T-cell (primary cell): ENCODE data around the gene EIF5A. TPM values are rescaled to one million over a fixed set of nuclear protein-coding genes. Genes with fewer than 3 reads are reported as not detected.

Source experiments
- ATAC-seq, 4 experiments: fragments of 200-7000 bp in 3 of 4; fragments of 150-1000 bp in 1 of 4; cut with Tn5 transposase; replicated peaks in 1 of 4; 1 replicate in 3 of 4; 2 replicates in 1 of 4; pipeline ENCODE4 v1.10.0; 2021; ENCODE audit warnings: moderate library complexity in 3 of 4, mild to moderate bottlenecking in 2 of 4, moderate number of reproducible peaks in 1 of 4
- CTCF ChIA-PET, 2 donors: fragments of 300-600 bp; sonication (Branson Sonifier 250); formaldehyde crosslinking; loops; one replicate each; lab custom pipeline; 2022; ENCODE audit warnings: antibody characterized with exemption in 2 of 2; lab: Charles Lee
- POLR2A ChIA-PET, 2 donors: fragments of 300-600 bp; sonication (Branson Sonifier 250); formaldehyde crosslinking; loops; one replicate each; lab custom pipeline; 2022; ENCODE audit warnings: antibody characterized with exemption in 2 of 2; lab: Charles Lee
- DNase-seq, 35 experiments: peaks; one replicate each; pipeline versions ENCODE4 v3.0.0 to v3.0.0-alpha.2; 2013 to 2023
- H3K27ac ChIP-seq: one replicate; pipeline ENCODE4 v1.5.1; 2013; ENCODE audit warnings: low read length
- H3K27me3 ChIP-seq, 2 experiments: replicated peaks in 1 of 2; 1 replicate in 1 of 2; 2 replicates in 1 of 2; pipeline versions ENCODE4 v1.6.1 to v1.7.0; 2013; ENCODE audit warnings: low read length in 1 of 2, mixed read lengths in 1 of 2; ENCODE audit not compliant: control insufficient read depth in 2 of 2, insufficient read depth in 2 of 2; ENCODE audit errors: extremely low read depth in 1 of 2
- H3K36me3 ChIP-seq, 2 donors: 1 replicate in 1 of 2; 2 replicates in 1 of 2; pipeline versions ENCODE4 v1.6.1 to v1.7.0; 2013; ENCODE audit warnings: low read length in 1 of 2; ENCODE audit not compliant: control insufficient read depth in 2 of 2, insufficient read depth in 1 of 2; ENCODE audit errors: extremely low read depth in 1 of 2
- H3K4me1 ChIP-seq, 2 experiments: 1 replicate in 1 of 2; 2 replicates in 1 of 2; pipeline versions ENCODE4 v1.6.1 to v1.7.0; 2013; ENCODE audit warnings: low read length in 2 of 2, mixed read lengths in 1 of 2; ENCODE audit not compliant: insufficient read depth in 2 of 2, control insufficient read depth in 1 of 2; ENCODE audit errors: extremely low read depth in 1 of 2
- H3K4me3 ChIP-seq, 2 donors: 1 replicate in 1 of 2; 2 replicates in 1 of 2; pipeline versions ENCODE4 v1.5.1 to v1.7.0; 2013; ENCODE audit warnings: mild to moderate bottlenecking in 2 of 2, low read length in 1 of 2, moderate library complexity in 1 of 2; ENCODE audit not compliant: control insufficient read depth in 1 of 2; ENCODE audit errors: extremely low read depth in 1 of 2
- H3K9me3 ChIP-seq: 2 replicates; pipeline ENCODE4 v1.7.0; 2013
- H3K27ac Mint-ChIP-seq, 2 donors: one replicate each; pipeline ENCODE4 v1.8.0; 2020 to 2021; ENCODE audit warnings: mild to moderate bottlenecking in 2 of 2, mixed read lengths in 2 of 2
- H3K27me3 Mint-ChIP-seq, 2 donors: one replicate each; pipeline ENCODE4 v1.8.0; 2021 to 2022; ENCODE audit warnings: mixed read lengths in 2 of 2
- H3K36me3 Mint-ChIP-seq: one replicate; pipeline ENCODE4 v1.8.0; 2021; ENCODE audit warnings: mixed read lengths
- H3K4me1 Mint-ChIP-seq, 3 donors: one replicate each; pipeline ENCODE4 v1.8.0; 2020 to 2022; ENCODE audit warnings: mixed read lengths in 3 of 3, mild to moderate bottlenecking in 1 of 3
- H3K4me3 Mint-ChIP-seq, 3 donors: one replicate each; pipeline ENCODE4 v1.8.0; 2020 to 2022; ENCODE audit warnings: mild to moderate bottlenecking in 3 of 3, mixed read lengths in 3 of 3, moderate library complexity in 3 of 3
- H3K9me3 Mint-ChIP-seq, 3 donors: one replicate each; pipeline ENCODE4 v1.8.0; 2020 to 2022; ENCODE audit warnings: mixed read lengths in 3 of 3
- WGBS: methylation state at CpG from one replicate; pipeline ENCODE4 v1.1.5; 2013; ENCODE audit warnings: missing lambda C conversion rate; ENCODE audit not compliant: insufficient coverage; 5-methylcytosine and 5-hydroxymethylcytosine counted together
- total RNA-seq, 35 experiments: library from RNA in 6 of 35; stranded (reverse) in 6 of 35; fragments of 120-200 nt in 1 of 35; gene quantifications; one replicate each; pipeline versions ENCODE4 v1.2.1 to v1.2.4 and lab custom pipeline; 2013 to 2026

EIF5A gene
- total RNA-seq, 5 donors from 2014 or later (not counting 1 experiment from before 2014, with no cell fraction given): 286 to 481 (median 306) TPM

DNA sequence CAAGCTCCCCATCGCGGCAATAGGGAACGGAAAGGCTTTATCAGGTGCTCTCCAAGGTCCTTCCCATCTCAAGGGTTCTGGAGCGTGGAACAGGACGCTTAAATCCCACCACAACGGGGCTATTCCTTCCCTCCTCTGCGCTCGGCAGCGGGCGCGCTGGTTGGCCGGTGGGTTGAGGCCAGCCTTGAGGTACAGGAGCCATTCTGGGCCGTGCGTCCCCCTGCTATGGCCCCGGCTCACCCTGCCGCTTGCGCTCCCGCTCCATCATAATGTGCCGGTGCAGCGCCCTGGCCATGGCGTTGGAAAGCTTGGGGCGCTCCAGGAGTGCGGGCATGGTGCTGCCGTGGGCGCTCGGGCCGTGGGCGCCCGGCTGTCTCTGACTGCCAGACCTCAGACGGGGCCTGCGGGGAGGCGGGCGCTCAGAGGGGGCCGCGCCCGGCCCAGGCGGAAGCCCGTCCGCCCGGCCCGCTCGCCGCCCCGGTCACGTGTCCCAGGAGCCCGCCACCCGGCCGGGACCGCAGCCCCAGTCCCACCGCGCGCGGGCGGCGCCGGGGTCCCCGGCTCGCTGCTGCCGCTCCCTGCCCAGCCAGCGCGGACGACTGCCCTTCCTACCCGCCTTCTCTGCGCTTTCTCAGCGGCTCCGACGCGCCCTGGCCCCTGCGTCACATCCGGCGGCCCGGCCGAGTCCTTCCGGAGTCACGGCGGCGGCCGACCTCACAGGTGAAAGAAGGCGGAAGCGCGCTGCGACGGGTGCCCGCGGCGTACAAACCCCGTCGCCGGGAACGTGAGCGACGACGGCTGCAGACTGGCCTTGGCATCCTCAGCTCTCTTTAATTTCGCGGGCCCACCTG, 7.5 kb downstream of the EIF5A start, which contains the start of gene GPS2:
GPS2 (minus strand) TSS at position 642 of the 851 bp plus-strand sequence; CDS start at position 334, 308 bp downstream.
- DNase-seq: peak; percentile 87 to 97 (median 94)
- under 1% methylated on average over 91 of the region's 95 CpGs for WGBS
- Histone ChIP-seq H3K27me3 (no peaks in the 10 kb centered on the region), H3K4me1 (peaks cover 12 to 56% of the 10 kb centered on the region in 2 experiments), H3K27ac (peak within 1 kb of the TSS; percentile 88), H3K4me3 (peak within 1 kb of the TSS; percentile 78 to 79), H3K36me3 (peaks cover 14 to 72% of the 10 kb centered on the region in 2 donors), H3K9me3 (no peaks in the 10 kb centered on the region)
- no peaks in the 10 kb centered on the region for H3K27me3 Mint-ChIP-seq
- H3K27ac Mint-ChIP-seq: peak within 1 kb of the TSS; percentile 91 to 93
- H3K36me3 Mint-ChIP-seq: peaks cover 46% of the 10 kb centered on the region
- peaks cover 54 to 59% (median 58%) of the 10 kb centered on the region in 3 donors for H3K4me1 Mint-ChIP-seq
- H3K9me3 Mint-ChIP-seq: no peaks in the 10 kb centered on the region
- ChIA-PET CTCF (interaction anchor here in 1 of 2 donors (1.9 kb wide), 1 partner anchor 15 kb away, joined by 8 read pairs; the partner anchor contains the start of gene NEURL4), POLR2A (interaction anchor here (0.6 kb wide), 3 partner anchors 57 to 96 kb away, joined by 3 to 7 read pairs (median 3); partner anchors contain the start of gene TMEM256 (in 1 of the 2))
- H3K4me3 Mint-ChIP-seq: peak within 1 kb of the TSS; percentile 80 to 93 (median 80)
- peak; percentile 85 to 89 (median 88) for ATAC-seq

DNA sequence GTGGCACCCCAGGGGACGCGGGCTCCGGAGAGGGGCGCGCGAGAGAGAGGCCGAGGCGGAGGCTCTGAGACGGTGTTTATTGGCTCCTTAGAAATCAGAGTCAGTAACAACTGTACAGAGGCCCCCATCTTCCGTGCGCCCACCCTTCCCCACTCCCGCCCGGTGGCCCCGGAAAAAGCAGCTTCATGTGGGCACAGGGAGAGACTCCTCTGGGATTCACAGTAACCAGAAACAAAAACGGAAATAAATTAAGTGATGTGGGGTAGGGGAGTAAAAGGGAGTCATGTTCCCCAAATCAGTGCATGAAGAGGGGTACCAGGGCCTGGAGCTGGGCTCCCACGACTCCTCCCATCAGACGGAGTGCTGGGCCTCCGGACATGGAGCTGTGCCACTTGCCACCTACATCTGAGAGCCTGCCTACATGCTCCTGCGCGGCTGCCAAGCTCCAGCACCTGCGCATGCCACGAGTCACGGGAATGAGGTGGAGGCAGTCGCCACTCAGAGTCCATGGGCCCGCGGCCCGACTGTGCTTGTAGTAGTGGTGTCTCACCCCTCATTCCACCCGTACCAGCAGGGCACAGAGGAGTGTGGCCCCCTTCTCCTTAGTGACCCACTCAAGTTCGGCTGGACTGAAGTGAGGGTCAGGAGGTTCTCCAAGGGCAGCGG, 8.3 kb downstream of the EIF5A start:
- H3K27ac ChIP-seq: peak overlapping the region; percentile 88
- no peaks in the 10 kb centered on the region for H3K9me3 ChIP-seq
- peak overlapping the region; percentile 70 to 78 for H3K4me3 ChIP-seq
- Mint-ChIP-seq H3K27ac (peak overlapping the region; percentile 91 to 93), H3K36me3 (peaks cover 38% of the 10 kb centered on the region), H3K4me3 (peak overlapping the region; percentile 80 to 93 (median 80)), H3K9me3 (no peaks in the 10 kb centered on the region), H3K27me3 (no peaks in the 10 kb centered on the region), H3K4me1 (peaks cover 46 to 51% (median 51%) of the 10 kb centered on the region in 3 donors)
- DNase-seq (no peak), ATAC-seq (peak in 1 of 4 experiments; percentile 35)
- ChIA-PET CTCF (interaction anchor here in 1 of 2 donors (0.6 to 1.9 kb wide), 2 partner anchors 14 to 72 kb away, joined by 3 to 8 read pairs; partner anchors contain the start of gene NEURL4), POLR2A (interaction anchor here in 1 of 2 donors (0.6 kb wide), 2 partner anchors 88 to 111 kb away, joined by 3 to 4 read pairs; partner anchors contain the start of gene TMEM256)
- H3K36me3 ChIP-seq: peaks cover 17 to 71% of the 10 kb centered on the region in 2 donors
- H3K4me1 ChIP-seq: peaks cover 10 to 49% of the 10 kb centered on the region in 2 experiments
- H3K27me3 ChIP-seq: no peaks in the 10 kb centered on the region
- 54% methylated on average over 19 of the region's 30 CpGs for WGBS

- DNase-seq (no peak), ATAC-seq (no peak)
- no peak overlapping the region for H3K4me3 ChIP-seq
- H3K36me3 ChIP-seq: peaks cover 28 to 72% of the 10 kb centered on the region in 2 donors
- Mint-ChIP-seq H3K4me3 (peak overlapping the region in 2 of 3 donors; percentile 12 to 64), H3K27ac (peak overlapping the region in 1 of 2 donors; percentile 79), H3K36me3 (peaks cover 37% of the 10 kb centered on the region), H3K4me1 (peaks cover 34 to 36% (median 35%) of the 10 kb centered on the region in 3 donors), H3K9me3 (no peaks in the 10 kb centered on the region), H3K27me3 (no peaks in the 10 kb centered on the region)
- H3K9me3 ChIP-seq: no peaks in the 10 kb centered on the region
- peaks cover 10 to 36% of the 10 kb centered on the region in 2 experiments for H3K4me1 ChIP-seq
- POLR2A ChIA-PET: no interaction called here
- CTCF ChIA-PET: interaction anchor here in 1 of 2 donors (0.5 to 0.6 kb wide), 2 partner anchors 8 to 46 kb away, joined by 3 read pairs; no protein-coding TSS in a partner anchor
- H3K27me3 ChIP-seq: no peaks in the 10 kb centered on the region
- no peak overlapping the region for H3K27ac ChIP-seq
- 93% methylated on average over 8 of the region's 16 CpGs for WGBS
Measured at GRCh38 chr17:7317161-7317803, 9.9 kb downstream of the EIF5A start.

DNA sequence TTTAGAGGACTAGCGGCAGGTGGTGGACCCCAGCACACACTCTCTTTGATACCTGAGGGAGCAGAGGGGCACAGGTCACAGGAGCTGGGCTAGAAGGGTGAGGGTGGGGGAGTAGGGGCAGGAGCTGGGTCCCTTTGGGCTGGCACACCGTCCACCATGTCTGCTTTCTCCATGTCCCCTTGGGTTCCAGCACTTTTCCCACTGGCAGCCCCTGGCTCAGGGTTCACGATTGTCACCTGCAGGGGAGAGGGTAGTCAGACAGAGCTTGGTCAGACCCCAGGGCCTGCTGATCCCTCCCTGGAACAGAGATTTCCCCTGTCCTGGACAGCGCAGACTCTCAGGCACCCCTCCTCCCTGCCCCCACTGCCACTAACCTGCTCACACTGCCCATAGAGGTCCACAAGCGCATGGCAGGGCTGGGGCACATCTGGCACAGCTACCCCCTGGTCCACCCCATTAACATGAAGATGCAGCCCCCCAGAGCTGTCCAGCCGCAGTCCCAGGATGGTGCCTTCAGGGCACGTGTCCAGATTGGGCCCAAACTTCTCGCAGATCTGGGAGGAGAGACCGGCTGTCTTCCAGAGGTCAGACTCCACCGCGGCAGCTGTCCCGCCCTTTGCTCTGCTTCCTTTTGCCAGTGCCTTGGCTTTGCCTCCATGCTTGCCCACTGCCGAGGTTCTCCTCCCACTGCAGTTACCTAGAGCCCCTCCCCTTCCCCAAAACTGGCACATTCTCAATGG, 10.9 kb downstream of the EIF5A start:
- ATAC-seq (no peak), DNase-seq (no peak)
- Histone ChIP-seq H3K27ac (no peak overlapping the region), H3K4me3 (no peak overlapping the region), H3K36me3 (peaks cover 34 to 72% of the 10 kb centered on the region in 2 donors), H3K9me3 (no peaks in the 10 kb centered on the region), H3K4me1 (peaks cover 10 to 26% of the 10 kb centered on the region in 2 experiments), H3K27me3 (no peaks in the 10 kb centered on the region)
- POLR2A ChIA-PET: no interaction called here
- 97% methylated on average over 12 of the region's 13 CpGs for WGBS
- Mint-ChIP-seq H3K9me3 (no peaks in the 10 kb centered on the region), H3K27me3 (no peaks in the 10 kb centered on the region), H3K4me1 (peaks cover 24 to 26% (median 25%) of the 10 kb centered on the region in 3 donors), H3K27ac (no peak overlapping the region), H3K36me3 (peaks cover 31% of the 10 kb centered on the region), H3K4me3 (no peak overlapping the region)
- CTCF ChIA-PET: interaction anchor here in 1 of 2 donors (0.5 to 0.6 kb wide), 2 partner anchors 9 to 45 kb away, joined by 3 read pairs; no protein-coding TSS in a partner anchor

DNA sequence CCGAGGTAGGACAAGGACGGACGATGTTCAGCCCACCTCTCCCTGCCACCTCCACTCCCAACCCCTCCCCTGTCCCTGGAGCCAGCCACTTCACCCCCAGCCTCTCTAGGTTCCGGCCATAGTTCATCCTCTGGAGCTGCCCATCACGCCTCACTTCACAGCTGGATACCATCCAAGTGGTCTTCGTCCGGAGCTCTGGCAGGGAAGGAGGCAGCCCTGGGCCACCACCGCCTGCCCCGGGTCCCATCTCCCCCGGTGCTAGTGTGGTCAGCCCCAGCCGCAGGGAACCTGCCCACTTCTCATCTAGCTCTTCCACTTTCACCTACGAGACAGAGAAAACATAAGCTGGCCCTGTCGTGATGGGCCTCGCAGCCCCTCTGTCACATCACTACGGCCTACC, 14.0 kb downstream of the EIF5A start:
- CTCF ChIA-PET: interaction anchor here in 1 of 2 donors (0.7 kb wide), 1 partner anchor 123 kb away, joined by 3 read pairs; the partner anchor contains the start of gene CHRNB1
- Mint-ChIP-seq H3K27me3 (no peaks in the 10 kb centered on the region), H3K27ac (no peak overlapping the region)

More for the DNA sequence above, 14.0 kb downstream of the EIF5A start:
- POLR2A ChIA-PET: interaction anchor here in 1 of 2 donors (0.6 kb wide), 1 partner anchor 16 kb away, joined by 3 read pairs; no protein-coding TSS in a partner anchor
- ATAC-seq (no peak), DNase-seq (no peak)
- Histone ChIP-seq H3K4me1 (peaks cover 0 to 9% of the 10 kb centered on the region in 2 experiments), H3K27me3 (no peaks in the 10 kb centered on the region), H3K27ac (no peak overlapping the region), H3K36me3 (peaks cover 40 to 81% of the 10 kb centered on the region in 2 donors), H3K4me3 (no peak overlapping the region), H3K9me3 (no peaks in the 10 kb centered on the region)
- H3K4me3 Mint-ChIP-seq: no peak overlapping the region
- peaks cover 30% of the 10 kb centered on the region for H3K36me3 Mint-ChIP-seq
- H3K4me1 Mint-ChIP-seq: peaks cover 2 to 8% (median 6%) of the 10 kb centered on the region in 3 donors
- no peaks in the 10 kb centered on the region for H3K9me3 Mint-ChIP-seq
- 96% methylated on average over 14 of the region's 15 CpGs for WGBS
